HG03432 (cell line): ENCODE data around the gene SLX4IP.
"Not testable (repeated sequence)": the region's sequence is repeated elsewhere in the genome, so short reads cannot be mapped to it uniquely, and the experiment has no call there.

Experiments used
- ATAC-seq: cut with Tn5 transposase; IDR thresholded peaks from one replicate; pipeline ENCODE4 v1.9.1; 2021; ENCODE audit warnings: mild to moderate bottlenecking, moderate library complexity; ENCODE audit not compliant: unreplicated experiment

The SLX4IP gene

GRCh38 chr20:10434832-10435812 is at the start of gene SLX4IP:
TSS of gene SLX4IP (plus strand) at chr20:10435305. CDS start at chr20:10458205, 22,900 bp downstream.
- ATAC-seq = peak; percentile 63

- ATAC-seq = no peak
Measured at GRCh38 chr20:10385850-10386544, 49.1 kb upstream of the SLX4IP start.

DNA sequence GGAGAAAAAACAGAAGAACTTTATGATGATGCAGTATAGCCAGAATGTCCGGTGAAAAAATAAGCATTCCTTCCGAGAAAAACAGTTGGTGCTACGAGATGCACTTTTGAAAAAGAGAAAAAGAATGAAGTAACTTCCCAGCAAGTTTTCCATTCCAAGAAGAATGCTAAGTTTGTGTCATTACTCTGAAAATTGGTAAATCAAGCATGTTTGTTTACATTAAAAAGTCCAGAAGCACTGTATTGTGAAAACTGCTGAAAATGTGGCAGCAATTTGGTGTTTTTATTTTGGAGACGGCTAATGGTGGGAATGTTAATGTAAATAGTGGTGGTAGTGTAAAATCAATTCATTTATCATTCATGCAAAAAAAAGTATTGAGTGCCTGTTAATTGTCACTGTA is 47.4 kb upstream of the SLX4IP start:
- no peak for ATAC-seq

DNA sequence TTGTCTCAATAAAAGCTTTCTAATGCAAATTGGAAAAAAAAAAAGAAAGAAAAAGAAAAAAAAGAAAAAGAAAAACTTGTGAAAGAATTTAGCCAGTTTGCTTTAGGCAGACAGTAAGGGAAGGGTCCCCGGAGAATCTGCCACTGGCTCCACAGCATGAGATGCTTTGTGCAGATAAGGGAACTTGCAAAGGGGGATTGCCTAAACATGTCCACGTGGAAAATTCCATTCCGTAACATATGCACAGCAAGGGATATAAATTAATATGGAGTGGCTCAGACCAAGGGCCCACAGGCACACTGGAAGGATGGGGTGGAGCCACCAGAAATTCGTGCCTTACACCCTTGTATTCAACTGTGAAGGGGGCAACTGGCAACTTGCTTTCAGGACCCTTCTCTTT is 46.5 kb upstream of the SLX4IP start:
- no peak for ATAC-seq

- ATAC-seq = no peak
Measured at GRCh38 chr20:10390709-10391108, 44.4 kb upstream of the SLX4IP start.

- not testable (repeated sequence) for ATAC-seq
Measured at GRCh38 chr20:10394752-10395151, 40.4 kb upstream of the SLX4IP start.

DNA sequence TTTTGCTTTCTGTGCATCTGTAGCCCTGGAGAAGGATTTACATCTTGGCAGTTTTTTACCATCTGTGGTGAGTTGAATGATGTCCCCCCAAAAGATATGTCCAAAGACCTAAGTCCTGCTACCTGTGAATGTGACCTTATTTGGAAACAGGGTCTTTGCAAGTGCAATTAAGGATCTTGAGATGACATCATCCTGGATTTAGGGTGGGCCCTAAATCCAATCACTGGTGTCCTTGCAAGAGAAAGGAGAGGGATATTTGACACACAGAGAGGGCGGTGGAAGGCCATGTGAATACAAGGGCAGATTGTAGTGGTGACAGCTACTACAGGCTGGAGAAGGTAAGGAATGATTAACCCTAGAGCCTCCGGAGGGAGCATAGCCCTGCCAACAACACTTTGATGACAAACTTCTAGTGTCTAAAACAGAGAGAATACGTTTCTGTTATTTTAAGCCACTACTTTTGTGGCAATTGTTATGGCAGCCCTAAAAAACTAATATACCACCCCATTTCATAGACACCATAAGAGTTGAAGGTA is 36.2 kb upstream of the SLX4IP start:
- ATAC-seq = no peak

GRCh38 chr20:10402938-10403608 is 32.0 kb upstream of the SLX4IP start:
- peak; percentile 55 for ATAC-seq

DNA sequence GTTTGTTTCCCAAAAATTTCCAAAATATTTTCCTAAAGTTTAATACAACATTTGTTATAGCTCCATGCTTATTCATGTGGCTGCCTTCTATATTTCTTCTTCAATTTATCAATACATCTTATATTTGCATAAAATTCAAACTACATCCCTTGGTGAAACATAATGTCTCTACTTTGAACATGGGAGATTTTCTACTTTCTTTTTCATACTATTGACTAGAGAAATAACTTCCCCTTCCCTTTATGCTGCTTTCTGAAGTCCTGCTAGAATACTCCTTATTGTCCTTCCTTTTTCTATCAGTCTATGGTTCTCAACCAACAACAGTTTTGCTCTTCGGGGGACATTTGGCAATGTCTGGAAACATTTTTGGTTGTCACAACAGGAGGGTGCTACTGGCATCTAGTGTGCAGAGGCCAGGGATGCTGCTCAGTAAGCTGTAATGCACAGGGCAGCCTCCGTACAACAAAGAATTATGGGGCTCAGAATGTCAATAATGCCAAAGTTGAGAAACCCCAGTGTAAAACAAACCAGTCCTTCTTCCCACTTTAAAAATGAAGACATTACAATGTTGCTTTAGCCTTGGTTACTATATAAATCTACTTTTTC is 31.0 kb upstream of the SLX4IP start:
- no peak for ATAC-seq

DNA sequence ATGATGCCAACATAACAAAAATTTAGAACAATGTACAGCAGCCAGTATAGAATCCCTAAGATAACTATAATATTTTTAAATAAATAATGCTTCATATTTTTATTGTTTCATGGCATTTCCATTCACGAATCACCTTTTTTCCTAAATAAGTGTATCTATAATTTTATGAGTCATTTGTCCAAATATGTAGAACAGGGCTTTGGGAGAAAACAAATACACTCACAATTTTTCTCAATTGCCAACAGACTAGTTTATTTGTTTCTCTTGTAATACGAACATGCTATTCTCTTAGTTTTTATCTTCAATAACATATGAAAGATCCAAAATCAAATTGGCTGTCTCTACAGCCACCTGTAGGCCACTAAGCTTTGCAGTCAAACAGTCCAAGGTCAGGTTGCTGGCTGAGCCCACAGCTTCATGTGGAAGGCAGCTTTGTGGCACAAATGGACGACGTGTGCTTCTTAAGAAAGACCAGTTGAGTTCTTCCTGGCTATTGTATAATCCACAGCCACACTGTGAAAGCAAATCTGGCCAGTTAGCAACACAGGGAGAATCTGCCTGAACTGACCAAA is 30.1 kb upstream of the SLX4IP start:
- ATAC-seq = no peak

GRCh38 chr20:10408108-10408813 is 26.8 kb upstream of the SLX4IP start:
- ATAC-seq = no peak

- no peak for ATAC-seq
Measured at GRCh38 chr20:10411673-10412072, 23.4 kb upstream of the SLX4IP start.

DNA sequence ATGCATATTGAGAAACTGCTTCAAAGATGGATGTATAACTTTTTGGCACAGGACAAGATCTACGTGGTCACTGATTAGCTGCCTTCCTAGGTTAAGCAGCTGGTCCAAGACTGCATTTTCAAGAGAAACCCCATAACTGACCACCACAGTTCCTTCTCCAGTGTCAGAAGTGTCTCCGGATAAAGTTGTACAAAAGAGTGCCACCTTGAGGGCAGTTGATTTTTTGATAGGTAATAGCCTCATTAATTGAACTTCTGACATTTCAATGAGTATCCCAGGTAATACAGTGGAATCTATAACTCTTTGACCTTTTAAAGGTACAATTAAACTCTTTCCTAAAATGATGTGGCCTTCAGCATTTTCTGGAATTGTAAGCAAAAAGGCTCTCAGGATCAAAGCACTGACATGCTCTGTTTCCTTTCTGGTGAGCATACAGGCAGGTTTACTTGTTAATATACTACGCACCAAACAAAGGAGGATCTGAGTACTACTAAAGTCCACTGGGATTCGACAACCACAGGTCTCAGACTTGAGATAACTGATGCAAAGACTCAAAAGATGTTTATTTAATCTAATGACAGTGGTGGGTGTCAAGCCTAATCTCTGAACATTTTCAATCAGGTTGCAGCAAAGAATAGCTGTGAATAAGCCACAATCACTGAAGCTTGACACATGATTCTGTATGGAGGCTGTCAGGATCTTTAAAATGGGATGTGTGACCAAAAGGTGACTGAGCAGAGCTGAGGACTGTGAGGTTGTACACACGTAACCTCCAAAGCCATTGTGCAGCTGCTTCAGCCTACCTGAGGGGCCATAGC is 22.3 kb upstream of the SLX4IP start:
- peak; percentile 67 for ATAC-seq

DNA sequence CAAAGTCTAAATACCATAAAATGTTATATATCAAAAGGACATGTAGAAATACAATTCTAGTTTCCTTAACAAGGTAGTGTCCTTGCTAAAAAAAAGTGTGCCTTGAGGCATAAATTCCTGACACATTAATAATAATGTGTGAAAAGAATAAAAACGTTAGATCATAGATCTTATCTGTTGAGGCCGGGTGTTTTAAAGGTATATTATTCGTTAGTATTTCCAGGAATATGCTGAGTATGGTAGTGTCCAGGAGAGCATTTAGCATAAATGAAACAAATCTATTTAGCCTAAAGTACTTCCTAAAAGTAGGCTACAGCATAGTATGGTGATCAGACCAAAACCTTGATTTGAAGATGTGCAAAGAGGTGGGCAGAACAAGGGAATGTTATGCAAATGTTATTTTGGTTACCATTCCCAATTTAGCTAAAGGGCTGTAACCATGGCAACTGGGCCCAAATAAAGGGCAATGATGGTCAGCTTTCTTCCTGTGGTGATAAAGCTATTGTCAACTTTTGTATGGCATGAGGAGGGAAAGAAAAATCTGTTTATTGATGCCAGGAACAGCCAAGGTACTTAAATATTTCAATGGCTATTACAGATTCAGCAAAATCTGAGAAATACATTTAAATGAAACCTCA is 20.0 kb upstream of the SLX4IP start:
- no peak for ATAC-seq

DNA sequence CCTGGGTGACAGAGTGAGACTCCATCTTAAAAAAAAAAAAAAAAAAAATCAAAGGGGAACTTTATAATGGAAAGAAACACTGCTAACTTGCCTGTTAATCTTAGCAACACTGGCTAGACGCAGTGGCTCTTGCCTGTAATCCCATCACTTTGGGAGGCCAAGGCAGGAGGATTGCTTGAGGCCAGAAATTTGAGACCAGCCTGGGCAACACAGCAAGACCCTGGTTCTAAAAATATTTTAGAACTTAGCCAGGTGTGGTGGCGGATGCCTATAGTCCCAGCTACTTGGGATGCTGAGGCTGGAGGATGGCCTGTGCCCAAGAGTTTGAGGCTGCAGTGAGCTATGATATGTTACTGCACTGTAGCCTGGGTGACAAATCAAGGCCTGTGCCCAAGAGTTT is 17.9 kb upstream of the SLX4IP start:
- ATAC-seq = not testable (repeated sequence)

DNA sequence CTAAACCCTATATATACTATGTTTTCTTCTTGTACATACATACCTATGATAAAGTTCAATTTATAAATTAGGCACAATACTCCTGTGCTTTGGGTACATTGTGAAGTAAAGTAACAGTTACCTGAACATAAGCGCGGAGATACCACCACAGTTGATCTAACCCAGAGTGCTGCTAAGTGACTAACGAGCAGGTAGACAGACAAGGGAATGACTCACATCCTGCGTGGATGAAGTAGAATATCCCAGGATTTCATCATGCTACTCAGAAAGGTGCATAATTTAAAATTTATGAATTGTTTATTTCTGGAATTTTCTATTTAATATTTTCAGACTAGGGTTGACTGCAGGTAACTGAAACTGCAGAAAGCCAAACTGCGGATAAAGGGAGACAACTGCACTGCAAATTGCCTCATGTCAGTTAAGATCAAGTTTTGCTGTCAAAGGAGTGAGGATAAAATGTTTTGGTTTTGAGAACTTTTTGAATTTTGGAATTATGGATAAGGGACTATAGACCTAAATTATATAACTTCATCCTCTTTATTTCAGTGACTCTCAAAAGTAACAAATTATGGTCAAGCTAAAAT is 15.5 kb upstream of the SLX4IP start:
- no peak for ATAC-seq

- peak; percentile 62 for ATAC-seq
Measured at GRCh38 chr20:10423735-10424134, 11.4 kb upstream of the SLX4IP start.

DNA sequence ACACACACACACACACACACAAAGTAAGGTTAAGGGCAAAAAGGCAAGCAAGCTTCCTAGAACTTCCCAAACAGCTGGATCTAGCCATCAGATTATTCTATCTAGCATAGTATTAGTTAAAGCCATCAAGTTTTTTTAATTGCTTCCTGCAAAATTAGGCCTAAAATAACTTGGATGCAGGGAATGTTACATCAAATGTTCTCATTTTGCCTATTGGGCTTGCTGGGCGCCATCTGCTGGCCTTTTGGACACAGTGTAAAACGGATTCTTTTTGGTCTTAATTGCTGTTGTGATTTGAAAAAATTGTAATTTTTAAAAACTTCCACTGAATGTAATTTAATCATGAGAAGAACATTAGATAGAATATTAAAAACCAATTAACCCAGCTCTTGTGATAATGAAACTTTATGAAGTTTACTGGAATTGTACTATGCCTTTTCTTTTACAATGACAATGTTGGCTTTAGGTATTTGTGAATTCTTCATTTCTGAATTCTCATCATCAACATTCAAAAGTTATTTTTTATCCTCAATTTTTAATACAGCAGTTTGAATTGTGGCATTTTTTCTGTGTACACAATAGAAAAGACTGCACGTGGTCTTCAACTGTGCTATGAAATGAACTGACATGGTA is 7.9 kb upstream of the SLX4IP start:
- no peak for ATAC-seq
